H54 (cell line): ENCODE data around the gene MCHR1.
"Not testable (repeated sequence)": the region's sequence is repeated elsewhere in the genome, so short reads cannot be mapped to it uniquely, and the experiment has no call there.

Experiments used
- DNase-seq: peaks from one replicate; pipeline ENCODE4 v3.0.0; 2011; ENCODE audit warnings: low spot score, mixed read lengths; ENCODE audit not compliant: insufficient read length
- FAIRE-seq: peaks from 3 replicates; lab custom pipeline; 2011; peaks lifted over from hg19 to GRCh38; lab: Jason Lieb, UNC
- POLR2A ChIP-seq: IDR thresholded peaks from 2 replicates; pipeline ENCODE4 v1.6.1; 2011; ENCODE audit warnings: low read depth, mild to moderate bottlenecking, low read length

Gene MCHR1

GRCh38 chr22:40668611-40669411 lies 10.5 kb upstream of the MCHR1 start:
- TF ChIP-seq POLR2A, result no peak
- peak; percentile 27 for DNase-seq
- peak; percentile 23 for FAIRE-seq

GRCh38 chr22:40670058-40670457 lies 9.2 kb upstream of the MCHR1 start:
- no peak for FAIRE-seq

GRCh38 chr22:40671369-40671768 lies 7.9 kb upstream of the MCHR1 start:
- FAIRE-seq, result no peak
- no peak for DNase-seq

More at GRCh38 chr22:40670058-40670457, 9.2 kb upstream of the MCHR1 start:
- DNase-seq, result no peak
- TF ChIP-seq POLR2A, result no peak

GRCh38 chr22:40671796-40672360 lies 7.4 kb upstream of the MCHR1 start:
- no peak for TF ChIP-seq POLR2A
- DNase-seq (no peak), FAIRE-seq (no peak)

More at GRCh38 chr22:40671369-40671768, 7.9 kb upstream of the MCHR1 start:
- TF ChIP-seq POLR2A, result no peak

- no peak for DNase-seq
- no peak for TF ChIP-seq POLR2A
- no peak for FAIRE-seq
These were observed 6.3 kb upstream of the MCHR1 start for GRCh38 chr22:40673017-40673416.

- DNase-seq, result no peak
- no peak for FAIRE-seq
- no peak for TF ChIP-seq POLR2A
These were observed 5.0 kb upstream of the MCHR1 start for GRCh38 chr22:40674274-40674673.

GRCh38 chr22:40676166-40676565 lies 3.1 kb upstream of the MCHR1 start:
- not testable (repeated sequence) for FAIRE-seq, DNase-seq

GRCh38 chr22:40676644-40677043 lies 2.6 kb upstream of the MCHR1 start:
- TF ChIP-seq POLR2A, result no peak
- DNase-seq (no peak), FAIRE-seq (no peak)

GRCh38 chr22:40678493-40679248 lies 613 bp upstream of the MCHR1 start:
- FAIRE-seq, result no peak
- no peak for TF ChIP-seq POLR2A
- no peak for DNase-seq

- TF ChIP-seq POLR2A, result no peak
- FAIRE-seq (no peak), DNase-seq (no peak)
These were observed 907 bp downstream of the MCHR1 start for GRCh38 chr22:40679964-40680818.

GRCh38 chr22:40680819-40681183 lies 1.5 kb downstream of the MCHR1 start:
- TF ChIP-seq POLR2A, result no peak
- FAIRE-seq (no peak), DNase-seq (no peak)

- no peak for FAIRE-seq
- no peak for DNase-seq
- no peak for TF ChIP-seq POLR2A
These were observed 2.2 kb downstream of the MCHR1 start for GRCh38 chr22:40681451-40681850.

- no peak for FAIRE-seq
- no peak for TF ChIP-seq POLR2A
- no peak for DNase-seq
These were observed 5.4 kb downstream of the MCHR1 start for GRCh38 chr22:40684728-40685127.
